ENCODE data around the gene DQX1.

GRCh38 chr2:74510272-74510671 is 15.8 kb downstream of the DQX1 start:
- TF ChIP-seq EZH2 (IDR thresholded peaks at IDR 0.05; ENCODE audit: insufficient read depth, poor library complexity, severe bottlenecking), result no peak
- no peak for TF ChIP-seq EZH2phosphoT487 (IDR thresholded peaks at IDR 0.05; ENCODE audit: insufficient read depth, low read depth)
